PC-9 (cell line): ENCODE measurements around the gene MYO10.

ENCODE experiments used
- CTCF ChIP-seq: fragments of 200-600 bp; sonication (generic); conservative IDR thresholded peaks from 2 replicates; pipeline ENCODE4 v1.6.1; 2017; ENCODE audit warnings: mixed run types, antibody characterized with exemption, mild to moderate bottlenecking, moderate library complexity
- EZH2 ChIP-seq: fragments of 200-600 bp; sonication (generic); IDR thresholded peaks from 2 replicates; pipeline ENCODE4 v1.8.0; 2017; ENCODE audit warnings: antibody characterized with exemption, low read depth

- no peak for TF ChIP-seq CTCF
- TF ChIP-seq EZH2: no peak
Measured at GRCh38 chr5:16819522-16820167, 116.4 kb downstream of the MYO10 start.
